GM21723 (cell line): ENCODE data around the gene MTUS2.
"Not testable (repeated sequence)": the region's sequence is repeated elsewhere in the genome, so short reads cannot be mapped to it uniquely, and the experiment has no call there.

ENCODE experiments used
- ATAC-seq: cut with Tn5 transposase; IDR thresholded peaks from one replicate; pipeline ENCODE4 v1.9.1; 2021; ENCODE audit warnings: mild to moderate bottlenecking, moderate library complexity; ENCODE audit not compliant: unreplicated experiment

The MTUS2 gene

GRCh38 chr13:29156136-29156535 lies 336.0 kb downstream of the MTUS2 start:
- no peak for ATAC-seq

DNA sequence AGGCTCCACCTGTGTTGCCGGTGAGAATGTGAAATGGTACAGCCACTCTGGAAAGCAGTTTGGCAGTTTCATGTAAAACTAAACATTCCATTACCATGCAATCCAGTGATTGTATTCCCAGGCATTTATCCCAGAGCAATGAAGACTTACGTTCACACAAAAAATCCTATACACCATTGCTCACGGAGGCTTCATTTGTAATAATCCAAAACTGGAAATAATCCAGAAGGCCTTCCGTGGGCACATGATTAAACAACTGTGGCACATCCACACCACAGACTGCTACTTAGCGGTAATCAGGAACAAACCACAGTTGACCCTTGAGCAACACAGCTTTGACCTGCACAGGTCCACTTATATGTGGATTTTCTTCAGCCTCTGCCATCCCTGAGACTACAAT lies 339.7 kb downstream of the MTUS2 start:
- no peak for ATAC-seq

- ATAC-seq, result no peak
Observed at GRCh38 chr13:29160862-29161261, 340.7 kb downstream of the MTUS2 start.

DNA sequence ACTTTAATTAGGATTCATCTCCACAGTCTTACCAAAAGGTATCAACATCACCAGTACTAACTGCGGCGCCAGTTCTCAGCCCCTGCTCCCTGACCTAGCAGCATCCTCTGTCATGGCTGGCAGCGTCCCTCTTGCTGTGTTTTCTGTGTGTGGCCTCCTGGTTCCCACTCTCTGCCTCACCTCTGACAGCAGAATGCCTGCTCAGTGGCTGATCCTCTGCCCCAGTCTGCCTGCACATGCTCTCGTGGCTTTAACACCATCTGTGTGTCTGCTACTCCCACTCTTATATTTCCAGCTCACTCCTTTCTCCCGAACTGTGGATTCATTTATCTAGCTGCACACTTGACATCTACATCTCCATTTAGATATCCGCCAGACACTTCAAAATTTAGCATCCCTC lies 341.5 kb downstream of the MTUS2 start:
- no peak for ATAC-seq

DNA sequence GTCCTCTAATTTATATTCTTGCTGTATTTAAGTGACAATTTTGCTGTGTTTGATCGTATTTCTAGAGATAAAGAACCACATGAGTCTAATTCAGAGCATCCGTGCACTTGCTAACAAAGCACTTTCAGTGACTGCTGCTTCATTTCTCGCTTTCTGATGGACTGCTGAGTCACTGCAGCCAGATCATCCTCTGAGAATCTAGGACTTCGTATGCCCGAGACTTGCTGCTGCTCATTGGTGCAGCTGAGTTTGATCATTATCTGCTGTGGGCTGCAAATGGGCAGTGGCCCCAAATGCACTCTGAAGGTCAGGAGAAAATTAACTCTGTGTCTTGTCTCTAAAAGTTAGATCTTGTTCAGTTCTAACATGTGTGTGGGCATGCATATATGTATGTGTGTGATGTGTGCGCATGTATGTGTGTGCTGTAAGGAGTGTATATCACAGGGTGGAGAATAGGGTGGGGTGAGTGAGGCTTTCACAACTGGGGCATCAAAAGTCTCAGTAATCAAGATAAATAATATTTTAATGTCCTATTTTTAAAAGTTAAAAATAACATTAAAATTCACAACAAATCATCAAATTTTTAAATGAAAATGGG lies 342.6 kb downstream of the MTUS2 start:
- no peak for ATAC-seq

- no peak for ATAC-seq
Observed at GRCh38 chr13:29164116-29164515, 344.0 kb downstream of the MTUS2 start.

DNA sequence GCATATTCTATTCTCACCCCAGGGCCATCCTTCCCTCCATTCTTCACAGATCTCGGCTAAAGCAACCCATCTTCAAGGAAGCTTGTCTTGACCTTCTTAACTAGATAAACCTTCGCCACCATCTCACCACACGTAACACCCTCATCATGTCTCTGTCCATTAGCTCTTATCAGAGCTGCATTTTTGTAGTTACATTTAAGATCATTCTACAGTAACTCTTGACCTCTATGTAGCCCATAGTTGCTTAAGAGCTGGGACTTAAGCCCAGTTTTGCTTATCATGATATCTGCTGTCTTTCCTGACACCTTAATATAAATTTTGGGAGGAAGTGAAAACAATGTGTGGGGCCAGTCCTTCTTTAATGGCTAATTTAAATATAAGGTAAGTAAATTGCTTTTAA lies 345.1 kb downstream of the MTUS2 start:
- ATAC-seq, result no peak

- no peak for ATAC-seq
Observed at GRCh38 chr13:29165840-29166239, 345.7 kb downstream of the MTUS2 start.

GRCh38 chr13:29170436-29171082 lies 350.4 kb downstream of the MTUS2 start:
- ATAC-seq, result no peak

GRCh38 chr13:29171244-29171643 lies 351.1 kb downstream of the MTUS2 start:
- no peak for ATAC-seq

DNA sequence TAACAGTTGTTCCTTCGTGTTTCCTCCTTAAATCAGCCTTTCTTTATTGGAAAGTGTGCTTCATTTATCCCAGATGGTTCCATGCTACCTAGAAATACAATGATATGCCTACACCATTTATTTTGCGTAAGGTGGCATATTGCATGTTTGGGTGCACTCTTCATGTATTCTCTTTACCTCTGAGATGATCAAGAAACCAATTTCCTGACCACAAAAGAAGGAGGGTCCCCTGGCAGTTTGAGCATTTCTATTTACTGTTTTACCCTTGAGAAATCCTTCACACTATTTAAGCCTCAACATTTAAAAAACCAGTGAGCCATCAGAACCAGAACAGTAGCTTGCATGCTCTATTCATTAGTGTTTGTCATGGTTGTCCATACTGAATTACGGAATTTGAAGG lies 354.0 kb downstream of the MTUS2 start:
- ATAC-seq, result no peak

DNA sequence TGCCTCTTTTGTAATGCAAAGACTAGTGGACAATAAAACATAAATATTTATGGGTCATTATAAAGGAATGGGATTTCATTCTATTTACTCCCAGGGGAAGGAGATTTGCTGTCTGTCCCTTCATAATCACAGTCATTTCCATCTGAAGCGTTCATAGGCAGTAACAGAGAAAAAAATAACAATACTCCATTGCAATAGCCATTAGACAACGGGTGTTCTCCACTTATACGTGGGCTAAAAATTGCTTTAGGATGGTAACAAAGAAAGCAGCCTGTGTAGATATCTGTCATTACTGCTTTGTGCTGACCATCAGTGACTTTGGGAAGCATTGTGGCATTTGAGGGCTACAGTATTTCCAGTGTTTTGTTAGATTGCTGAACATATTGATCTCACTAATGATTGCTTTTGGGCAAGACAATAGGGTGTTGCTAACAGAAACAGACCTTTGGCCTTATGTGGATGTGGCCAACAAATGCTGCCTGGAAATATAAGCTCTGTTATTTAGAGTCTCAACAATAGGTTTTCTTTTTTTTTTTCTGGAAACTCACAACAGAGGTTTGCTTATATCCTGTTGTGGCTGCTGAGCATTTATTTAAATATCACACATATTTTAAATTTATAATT lies 355.2 kb downstream of the MTUS2 start:
- no peak for ATAC-seq

- no peak for ATAC-seq
Observed at GRCh38 chr13:29180055-29180454, 359.9 kb downstream of the MTUS2 start.

DNA sequence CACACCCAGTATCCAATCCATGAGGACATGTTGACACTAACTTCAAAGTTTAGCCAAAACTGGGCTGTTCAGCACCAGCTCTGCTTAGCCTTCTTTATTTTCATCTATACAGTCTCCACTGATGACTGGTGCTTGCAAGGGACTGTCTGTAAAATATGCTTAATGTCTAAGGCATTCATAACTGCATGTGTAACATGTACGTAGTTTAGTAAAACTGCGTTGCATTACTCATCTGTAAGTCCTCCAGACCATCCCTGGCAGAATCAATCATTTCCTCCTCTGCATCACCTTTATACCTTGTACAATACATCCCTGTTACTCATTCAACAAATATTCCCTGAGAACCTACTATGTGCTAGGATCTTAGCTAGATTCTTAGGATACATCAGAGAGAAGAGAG lies 362.1 kb downstream of the MTUS2 start:
- no peak for ATAC-seq

DNA sequence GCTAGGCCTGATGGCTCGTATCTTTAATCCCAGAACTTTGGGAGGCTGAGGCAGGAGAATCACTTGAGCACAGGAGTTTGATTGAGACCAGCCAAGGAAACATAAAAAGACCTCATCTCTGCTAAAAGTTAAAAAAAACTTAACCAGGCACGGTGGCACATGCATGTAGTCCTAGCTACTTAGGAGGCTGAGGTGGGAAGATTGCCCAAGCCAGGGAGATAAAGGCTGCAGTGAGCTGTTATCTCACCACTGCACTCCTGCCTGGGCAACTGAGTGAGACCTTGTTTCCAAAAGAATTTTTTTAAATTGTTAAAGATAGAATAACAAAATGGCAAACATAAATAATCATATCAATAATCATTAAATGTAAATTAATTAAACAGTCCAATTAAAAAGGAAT lies 365.8 kb downstream of the MTUS2 start:
- ATAC-seq, result no peak

GRCh38 chr13:29187584-29187983 lies 367.4 kb downstream of the MTUS2 start:
- ATAC-seq, result no peak

- ATAC-seq, result no peak
Observed at GRCh38 chr13:29190298-29190697, 370.2 kb downstream of the MTUS2 start.

DNA sequence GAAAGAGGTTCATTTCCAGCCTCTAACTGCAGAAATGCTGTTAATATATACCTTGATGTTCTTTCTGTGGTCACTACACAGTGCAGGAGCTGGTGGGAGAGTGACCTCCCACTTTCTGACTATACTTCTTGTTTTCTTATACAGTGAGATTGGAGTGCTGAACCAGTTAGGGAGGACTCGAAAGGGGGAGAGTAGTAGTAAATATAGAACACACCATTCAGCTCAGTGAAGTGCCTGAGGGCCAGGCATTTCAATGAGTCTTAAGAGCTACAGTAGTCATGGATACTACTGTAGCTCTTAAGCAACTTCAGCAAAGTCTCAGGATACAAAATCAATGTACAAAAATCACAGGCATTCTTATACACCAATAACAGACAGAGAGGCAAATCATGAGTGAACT lies 372.9 kb downstream of the MTUS2 start:
- no peak for ATAC-seq

DNA sequence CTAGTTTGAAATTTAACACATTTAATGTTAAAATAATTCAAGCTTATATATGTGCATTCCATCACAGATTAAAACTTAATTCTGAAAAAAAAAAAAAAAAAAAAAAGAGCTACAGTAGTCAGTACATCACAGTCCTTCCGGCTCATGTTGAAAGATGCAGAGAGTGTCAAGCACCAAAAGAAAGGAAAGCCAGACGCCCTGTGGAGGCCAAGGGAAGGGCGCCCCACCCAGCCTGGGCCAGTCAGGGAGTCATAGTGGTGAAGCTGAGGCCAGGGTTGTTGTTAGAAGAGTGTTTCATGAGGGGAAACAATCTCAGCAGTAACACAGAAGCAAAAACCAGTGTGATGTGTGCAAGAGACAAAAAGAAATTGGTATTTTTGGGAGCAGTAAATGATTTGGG lies 375.3 kb downstream of the MTUS2 start:
- ATAC-seq, result no peak

GRCh38 chr13:29196409-29197074 lies 376.4 kb downstream of the MTUS2 start:
- peak; percentile 99 for ATAC-seq

- ATAC-seq, result not testable (repeated sequence)
Observed at GRCh38 chr13:29202753-29203152, 382.6 kb downstream of the MTUS2 start.

- no peak for ATAC-seq
Observed at GRCh38 chr13:29204651-29205050, 384.5 kb downstream of the MTUS2 start.
